ENCODE measurements around the gene MYH6. TPM values are rescaled to one million over a fixed set of nuclear protein-coding genes. Genes with fewer than 3 reads are reported as not detected.
"Not testable (repeated sequence)": the region's sequence is repeated elsewhere in the genome, so short reads cannot be mapped to it uniquely, and the experiment has no call there.

Gene MYH6
- polyA plus RNA-seq, 1 experiment, result not detected

DNA sequence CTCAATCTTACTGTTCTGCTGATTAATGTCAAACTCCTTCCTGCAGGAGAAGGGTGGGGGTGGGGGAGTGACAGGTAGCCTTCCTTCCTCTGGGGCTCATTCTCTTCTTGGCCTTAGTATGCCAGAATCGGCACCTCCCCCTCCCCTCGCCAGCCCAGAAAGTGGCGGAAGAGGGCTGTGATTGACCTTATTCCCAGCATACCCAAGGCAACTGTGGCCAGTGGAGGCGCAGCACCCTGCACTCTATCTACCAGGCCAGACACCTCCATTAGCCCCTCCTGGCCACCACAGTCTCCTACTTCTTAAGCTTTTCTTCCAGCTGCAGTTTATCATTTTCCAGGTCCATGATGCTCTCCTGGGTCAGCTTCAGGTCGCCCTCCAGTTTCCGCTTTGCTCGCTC is 15.5 kb downstream of the MYH6 start:
- peaks cover 20% of the 10 kb centered on the region for H3K27me3 ChIP-seq (ENCODE audit: control insufficient read depth, insufficient read depth, low read length)
- POLR2A ChIA-PET, result no interaction called here
- CTCF ChIA-PET, result interaction anchor here (0.7 kb wide), 1 partner anchor 724 kb away, joined by 3 read pairs; no protein-coding TSS in a partner anchor

DNA sequence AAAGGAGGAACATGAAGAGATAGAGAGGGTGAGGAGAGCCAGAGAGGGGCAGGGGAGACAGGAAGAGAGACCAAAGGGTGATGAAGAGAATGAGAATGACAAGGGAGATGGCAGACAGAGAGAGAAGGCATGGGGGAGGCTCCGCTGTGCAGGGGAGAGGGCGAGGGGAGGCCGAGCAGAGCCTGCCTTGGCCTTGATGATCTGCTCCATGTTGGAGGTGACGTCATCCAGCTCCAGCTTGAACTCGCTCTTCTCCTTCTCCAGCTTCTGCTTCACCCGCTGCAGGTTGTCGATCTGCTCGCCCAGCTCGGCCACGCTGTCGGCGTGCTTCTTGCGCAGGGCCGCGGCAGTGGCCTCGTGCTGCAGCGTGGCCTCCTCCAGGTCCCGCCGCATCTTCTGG is 18.2 kb downstream of the MYH6 start:
- H3K4me3 ChIP-seq (ENCODE audit: low read depth, low read length); H3K27ac ChIP-seq (ENCODE audit: low read depth, low read length); POLR2A ChIA-PET; H3K9me3 ChIP-seq (ENCODE audit: control insufficient read depth, insufficient read depth, low read length); DNase-seq (ENCODE audit: low read depth, low spot score): not testable (repeated sequence)
- CTCF ChIA-PET, result interaction anchor here (0.8 kb wide), 1 partner anchor 10 kb away, joined by 4 read pairs; no protein-coding TSS in a partner anchor
- H3K27me3 ChIP-seq (ENCODE audit: control insufficient read depth, insufficient read depth, low read length), result peaks cover 20% of the 10 kb centered on the region

More for the DNA sequence above, 15.5 kb downstream of the MYH6 start:
- Histone ChIP-seq H3K27ac (ENCODE audit: low read depth, low read length) (no peak overlapping the region), H3K9me3 (ENCODE audit: control insufficient read depth, insufficient read depth, low read length) (no peaks in the 10 kb centered on the region), H3K4me3 (ENCODE audit: low read depth, low read length) (no peak overlapping the region)
- no peak for DNase-seq (ENCODE audit: low read depth, low spot score)
- TF ChIP-seq, protein P1, sequence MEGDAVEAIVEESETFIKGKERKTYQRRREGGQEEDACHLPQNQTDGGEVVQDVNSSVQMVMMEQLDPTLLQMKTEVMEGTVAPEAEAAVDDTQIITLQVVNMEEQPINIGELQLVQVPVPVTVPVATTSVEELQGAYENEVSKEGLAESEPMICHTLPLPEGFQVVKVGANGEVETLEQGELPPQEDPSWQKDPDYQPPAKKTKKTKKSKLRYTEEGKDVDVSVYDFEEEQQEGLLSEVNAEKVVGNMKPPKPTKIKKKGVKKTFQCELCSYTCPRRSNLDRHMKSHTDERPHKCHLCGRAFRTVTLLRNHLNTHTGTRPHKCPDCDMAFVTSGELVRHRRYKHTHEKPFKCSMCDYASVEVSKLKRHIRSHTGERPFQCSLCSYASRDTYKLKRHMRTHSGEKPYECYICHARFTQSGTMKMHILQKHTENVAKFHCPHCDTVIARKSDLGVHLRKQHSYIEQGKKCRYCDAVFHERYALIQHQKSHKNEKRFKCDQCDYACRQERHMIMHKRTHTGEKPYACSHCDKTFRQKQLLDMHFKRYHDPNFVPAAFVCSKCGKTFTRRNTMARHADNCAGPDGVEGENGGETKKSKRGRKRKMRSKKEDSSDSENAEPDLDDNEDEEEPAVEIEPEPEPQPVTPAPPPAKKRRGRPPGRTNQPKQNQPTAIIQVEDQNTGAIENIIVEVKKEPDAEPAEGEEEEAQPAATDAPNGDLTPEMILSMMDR (IDR thresholded peaks at IDR 0.05; ENCODE audit: low read depth, low read length), result no peak

DNA sequence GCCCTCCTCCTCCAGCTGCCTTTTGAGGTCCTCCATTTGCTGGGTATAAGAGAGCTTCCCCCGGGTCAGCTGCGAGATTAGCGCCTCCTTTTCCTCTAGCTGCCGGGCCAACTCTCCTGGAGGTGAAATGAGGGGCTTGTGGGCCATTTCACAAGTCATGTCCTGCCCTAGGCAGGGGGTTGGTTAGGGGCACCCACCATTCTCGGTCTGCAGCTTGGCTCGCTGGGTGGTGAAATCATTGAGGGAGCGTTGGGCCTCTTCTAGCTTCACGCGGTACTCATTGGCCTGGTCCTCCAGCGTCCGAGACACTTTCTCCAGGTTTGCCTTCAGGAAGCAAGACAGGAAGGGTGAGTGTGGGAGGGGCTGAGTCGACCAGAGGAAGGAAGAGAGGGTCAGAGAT is 18.7 kb downstream of the MYH6 start:
- Histone ChIP-seq H3K27me3 (ENCODE audit: control insufficient read depth, insufficient read depth, low read length) (peaks cover 23% of the 10 kb centered on the region), H3K4me3 (ENCODE audit: low read depth, low read length) (no peak overlapping the region), H3K9me3 (ENCODE audit: control insufficient read depth, insufficient read depth, low read length) (no peaks in the 10 kb centered on the region), H3K27ac (ENCODE audit: low read depth, low read length) (no peak overlapping the region)
- TF ChIP-seq, protein P1 (IDR thresholded peaks at IDR 0.05; ENCODE audit: low read depth, low read length), result no peak
- POLR2A ChIA-PET, result no interaction called here
- CTCF ChIA-PET, result interaction anchor here (0.8 kb wide), 1 partner anchor 9 kb away, joined by 4 read pairs; no protein-coding TSS in a partner anchor
- DNase-seq (ENCODE audit: low read depth, low spot score), result no peak

DNA sequence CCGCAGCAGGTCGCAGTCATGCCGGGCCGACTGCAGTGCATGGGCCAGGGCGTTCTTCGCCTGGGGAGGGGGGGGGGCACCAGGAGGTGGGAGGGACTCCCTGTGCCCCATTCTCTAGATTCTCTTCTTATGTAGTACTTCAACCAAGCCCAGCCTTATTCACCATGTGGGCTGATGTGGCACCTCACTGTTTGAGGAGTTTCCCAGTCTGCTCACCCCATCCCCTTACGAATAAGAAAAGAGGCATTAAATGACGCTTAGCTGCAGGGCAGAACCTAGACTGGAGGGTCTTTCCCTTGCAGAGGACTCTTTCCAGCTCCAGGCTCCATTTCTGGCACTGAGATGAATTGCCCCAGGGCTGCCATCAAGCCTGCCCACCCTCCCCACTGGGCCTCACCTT is 19.1 kb downstream of the MYH6 start:
- H3K9me3 ChIP-seq (ENCODE audit: control insufficient read depth, insufficient read depth, low read length), result no peaks in the 10 kb centered on the region
- TF ChIP-seq, protein P1 (IDR thresholded peaks at IDR 0.05; ENCODE audit: low read depth, low read length), result no peak
- POLR2A ChIA-PET, result no interaction called here
- H3K4me3 ChIP-seq (ENCODE audit: low read depth, low read length), result no peak overlapping the region
- CTCF ChIA-PET, result interaction anchor here (0.8 to 1.0 kb wide), 2 partner anchors 9 kb away, joined by 4 read pairs; no protein-coding TSS in a partner anchor
- H3K27ac ChIP-seq (ENCODE audit: low read depth, low read length), result no peak overlapping the region
- no peak for DNase-seq (ENCODE audit: low read depth, low spot score)
- peaks cover 24% of the 10 kb centered on the region for H3K27me3 ChIP-seq (ENCODE audit: control insufficient read depth, insufficient read depth, low read length)

DNA sequence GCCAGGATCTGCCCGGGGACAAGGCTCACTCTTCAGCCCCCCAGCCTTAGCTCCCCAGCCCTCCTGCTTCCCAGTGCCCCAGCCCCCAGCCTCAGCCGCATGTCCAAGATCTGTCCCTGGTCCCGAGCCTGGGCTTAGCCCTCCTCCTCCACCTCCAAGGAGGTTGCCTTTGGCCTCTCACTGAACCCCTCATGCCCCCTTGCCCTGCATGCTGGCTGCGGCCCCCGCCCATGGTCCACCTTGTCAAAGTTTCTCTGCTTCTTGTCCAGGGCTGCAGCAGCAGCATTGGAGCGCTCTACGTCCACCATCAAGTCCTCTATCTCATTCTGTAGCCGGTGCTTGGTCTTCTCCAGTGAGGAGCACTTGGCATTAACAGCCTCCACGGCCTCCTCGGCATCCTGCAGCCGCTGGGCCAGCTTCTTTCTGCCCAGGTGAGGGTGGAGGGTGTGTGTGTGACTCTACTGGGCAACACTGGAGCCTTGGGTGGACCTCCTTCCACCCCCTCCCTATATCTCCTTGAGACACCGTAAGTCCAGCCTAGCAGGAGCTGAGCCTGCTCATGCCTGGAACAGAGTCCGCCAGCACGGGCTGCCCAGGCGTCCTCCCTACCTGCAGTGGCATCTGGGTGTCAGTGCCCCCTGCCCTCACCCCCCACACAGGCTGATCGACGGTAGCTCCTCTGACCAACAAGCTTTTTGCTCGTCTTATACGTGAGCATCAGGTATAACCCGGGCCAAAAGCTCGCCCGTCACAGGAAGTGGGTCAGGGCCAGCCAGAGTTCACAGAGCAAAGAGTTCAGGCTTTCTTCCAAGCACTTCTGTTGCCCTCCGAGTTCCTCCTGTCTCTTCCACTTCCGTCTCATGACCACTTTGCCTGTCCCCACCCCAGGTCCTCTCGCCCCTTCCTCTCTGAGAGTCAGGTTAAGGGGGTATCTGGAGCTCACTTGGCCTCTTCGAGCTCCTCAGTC is 19.9 kb downstream of the MYH6 start:
- ChIA-PET POLR2A (no interaction called here), CTCF (interaction anchor here (1.0 kb wide), 1 partner anchor 8 kb away, joined by 4 read pairs; no protein-coding TSS in a partner anchor)
- H3K27me3 ChIP-seq (ENCODE audit: control insufficient read depth, insufficient read depth, low read length), result peaks cover 25% of the 10 kb centered on the region
- DNase-seq (ENCODE audit: low read depth, low spot score), result no peak
- no peak overlapping the region for H3K4me3 ChIP-seq (ENCODE audit: low read depth, low read length)
- TF ChIP-seq, protein P1 (IDR thresholded peaks at IDR 0.05; ENCODE audit: low read depth, low read length), result no peak
- no peak overlapping the region for H3K27ac ChIP-seq (ENCODE audit: low read depth, low read length)
- no peaks in the 10 kb centered on the region for H3K9me3 ChIP-seq (ENCODE audit: control insufficient read depth, insufficient read depth, low read length)
